K562 (cell line): ENCODE results near the gene ECSCR.

Experiments
- NRF1 ChIP-seq, 2 experiments: fragments of 450-650 bp; IDR thresholded peaks in 1 of 2; conservative IDR thresholded peaks in 1 of 2; 2 replicates each; pipeline ENCODE4 v1.6.1; 2014; ENCODE audit warnings: mild to moderate bottlenecking in 2 of 2
- YBX1 ChIP-seq: fragments of 450-650 bp; IDR thresholded peaks from 2 replicates; pipeline ENCODE4 v1.7.1; 2016; ENCODE audit warnings: mild to moderate bottlenecking

DNA sequence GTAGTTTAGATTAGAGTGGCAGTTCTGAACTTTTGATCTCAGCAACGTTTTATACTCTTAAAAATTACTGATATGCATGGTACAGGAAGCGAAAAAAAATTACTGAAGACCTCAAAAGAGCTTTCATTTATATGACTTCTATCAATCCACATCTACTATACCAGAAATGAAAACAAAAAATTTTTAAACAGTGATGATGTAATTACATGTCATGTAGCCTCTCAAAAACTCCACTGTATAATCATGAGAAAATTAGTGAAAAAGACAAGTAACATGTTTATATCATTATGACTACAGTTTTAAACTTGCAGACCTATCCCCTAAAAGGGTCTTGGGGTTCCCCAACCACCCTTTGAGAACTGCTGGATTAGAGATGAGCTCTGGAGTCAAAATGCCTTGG lies 32.5 kb downstream of the ECSCR start:
- TF ChIP-seq YBX1 (no peak), NRF1 (conservative IDR thresholded peaks at IDR 0.05 in 1 of 2, IDR thresholded peaks at IDR 0.05 in 1 of 2) (no peak)
